GM10266 (cell line): ENCODE results near the gene DGKH.
"Not testable (repeated sequence)": the region's sequence is repeated elsewhere in the genome, so short reads cannot be mapped to it uniquely, and the experiment has no call there.

Source experiments
- DNase-seq: peaks from one replicate; pipeline ENCODE4 v3.0.0; 2012; ENCODE audit errors: extremely low spot score
- TF ChIP-seq, protein P1 (sequence below): IDR thresholded peaks from 2 replicates; pipeline ENCODE4 v1.5.1; 2012; ENCODE audit warnings: mild to moderate bottlenecking, low read depth; ENCODE audit not compliant: control insufficient read depth, insufficient read depth; ENCODE audit errors: missing control alignments

DGKH gene

DNA sequence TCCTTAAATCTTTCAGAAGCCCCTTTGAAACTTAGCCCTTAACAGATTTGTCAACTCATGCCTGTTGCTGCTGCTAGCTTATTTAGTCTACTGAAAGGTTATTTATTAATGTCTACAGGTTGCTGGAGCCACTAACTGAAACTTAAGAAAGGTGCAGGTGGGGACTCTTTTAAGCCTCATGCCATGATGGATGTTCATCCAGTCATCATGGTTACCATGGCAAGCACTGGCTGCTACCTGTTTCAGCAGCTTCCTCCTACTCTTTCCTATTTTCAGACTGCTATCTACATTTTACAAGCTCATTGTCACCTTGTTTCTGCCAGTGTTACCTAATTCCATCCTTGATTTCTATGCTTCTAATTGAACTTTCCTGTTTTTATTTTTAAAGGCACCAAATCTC is 27.1 kb downstream of the DGKH start:
- peak; percentile 17 for DNase-seq
- TF ChIP-seq, protein P1, sequence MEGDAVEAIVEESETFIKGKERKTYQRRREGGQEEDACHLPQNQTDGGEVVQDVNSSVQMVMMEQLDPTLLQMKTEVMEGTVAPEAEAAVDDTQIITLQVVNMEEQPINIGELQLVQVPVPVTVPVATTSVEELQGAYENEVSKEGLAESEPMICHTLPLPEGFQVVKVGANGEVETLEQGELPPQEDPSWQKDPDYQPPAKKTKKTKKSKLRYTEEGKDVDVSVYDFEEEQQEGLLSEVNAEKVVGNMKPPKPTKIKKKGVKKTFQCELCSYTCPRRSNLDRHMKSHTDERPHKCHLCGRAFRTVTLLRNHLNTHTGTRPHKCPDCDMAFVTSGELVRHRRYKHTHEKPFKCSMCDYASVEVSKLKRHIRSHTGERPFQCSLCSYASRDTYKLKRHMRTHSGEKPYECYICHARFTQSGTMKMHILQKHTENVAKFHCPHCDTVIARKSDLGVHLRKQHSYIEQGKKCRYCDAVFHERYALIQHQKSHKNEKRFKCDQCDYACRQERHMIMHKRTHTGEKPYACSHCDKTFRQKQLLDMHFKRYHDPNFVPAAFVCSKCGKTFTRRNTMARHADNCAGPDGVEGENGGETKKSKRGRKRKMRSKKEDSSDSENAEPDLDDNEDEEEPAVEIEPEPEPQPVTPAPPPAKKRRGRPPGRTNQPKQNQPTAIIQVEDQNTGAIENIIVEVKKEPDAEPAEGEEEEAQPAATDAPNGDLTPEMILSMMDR = no peak

DNA sequence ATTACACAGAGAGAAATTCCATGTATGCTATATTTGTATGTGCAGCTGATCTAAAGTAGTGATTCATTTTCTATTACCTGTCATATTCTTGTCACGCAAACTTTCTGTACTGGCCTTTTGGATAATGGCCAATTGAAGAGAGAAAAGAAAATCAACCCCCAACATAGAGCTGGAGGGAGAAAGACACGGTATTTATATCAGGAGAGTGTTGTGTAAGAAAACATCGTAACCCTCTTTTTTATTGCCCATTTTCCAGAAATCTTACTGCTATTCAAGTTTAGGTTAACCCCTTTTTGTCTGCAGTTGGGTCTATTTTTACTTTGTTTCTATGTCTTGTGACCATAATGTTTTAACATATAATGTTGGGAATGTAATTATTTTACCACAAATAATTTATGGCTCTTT is 27.9 kb downstream of the DGKH start:
- TF ChIP-seq, protein P1 = no peak
- DNase-seq = no peak

DNA sequence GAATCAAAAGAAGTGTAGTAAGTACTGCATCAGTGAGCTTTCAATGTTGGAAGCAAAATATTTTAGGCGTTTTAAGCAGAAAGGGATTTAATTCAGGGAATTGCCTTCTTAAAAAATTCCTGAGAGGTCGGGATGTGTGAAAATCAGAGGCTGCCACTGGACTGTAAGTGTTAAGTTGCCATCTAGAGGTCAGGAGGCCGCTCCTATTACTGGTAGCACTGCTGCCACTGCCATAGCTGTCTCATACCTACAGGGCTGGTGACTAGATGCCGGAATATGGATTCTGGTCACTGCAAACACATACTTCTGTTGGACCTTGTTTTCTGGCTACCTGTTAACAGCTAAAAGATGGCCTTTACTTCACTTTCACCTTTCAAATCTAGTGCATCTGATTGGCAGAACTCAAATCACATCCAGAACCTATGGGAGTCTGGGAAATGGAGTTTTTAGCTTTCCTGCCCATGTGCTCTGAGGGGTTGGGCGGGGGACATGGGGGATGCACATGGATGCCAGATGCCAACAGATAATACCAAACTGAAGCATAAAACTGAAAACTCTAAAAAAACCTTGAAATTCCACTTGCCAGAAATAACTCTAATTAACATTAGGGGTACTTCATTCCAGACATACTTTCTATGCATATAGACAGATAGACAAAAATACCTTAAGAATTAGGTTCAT is 29.8 kb downstream of the DGKH start:
- DNase-seq = no peak
- TF ChIP-seq, protein P1 = no peak

DNA sequence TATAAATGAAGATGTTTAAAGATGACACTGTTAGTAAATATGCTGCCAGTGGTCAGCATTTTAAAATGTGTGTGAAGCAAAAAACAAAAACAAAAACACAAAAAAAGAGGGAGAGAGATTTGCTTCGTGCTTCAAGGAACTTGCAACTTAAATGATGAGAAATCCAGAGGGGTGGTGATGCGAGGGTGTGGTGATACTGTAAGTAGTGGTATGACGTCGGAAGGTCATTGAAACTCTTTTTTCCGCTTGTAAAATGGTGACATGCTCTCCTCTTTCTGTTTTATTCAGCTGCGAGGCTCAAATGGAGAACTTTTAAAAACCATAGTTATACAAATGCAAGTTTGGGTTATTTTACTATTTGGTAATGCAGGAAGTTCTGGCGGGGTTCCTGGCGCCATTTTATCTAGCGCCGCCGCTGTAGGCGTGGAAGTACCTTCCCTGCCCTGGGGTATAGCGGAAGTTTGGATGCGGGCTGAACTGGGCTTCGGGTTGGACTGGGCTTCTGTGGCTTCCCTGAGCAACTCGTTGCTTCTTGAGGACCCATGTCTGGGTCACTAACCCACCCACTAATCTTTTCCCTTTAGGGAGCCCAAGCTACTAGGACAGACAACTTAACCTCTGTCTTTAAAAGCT is 34.8 kb downstream of the DGKH start:
- TF ChIP-seq, protein P1 = no peak
- no peak for DNase-seq

DNA sequence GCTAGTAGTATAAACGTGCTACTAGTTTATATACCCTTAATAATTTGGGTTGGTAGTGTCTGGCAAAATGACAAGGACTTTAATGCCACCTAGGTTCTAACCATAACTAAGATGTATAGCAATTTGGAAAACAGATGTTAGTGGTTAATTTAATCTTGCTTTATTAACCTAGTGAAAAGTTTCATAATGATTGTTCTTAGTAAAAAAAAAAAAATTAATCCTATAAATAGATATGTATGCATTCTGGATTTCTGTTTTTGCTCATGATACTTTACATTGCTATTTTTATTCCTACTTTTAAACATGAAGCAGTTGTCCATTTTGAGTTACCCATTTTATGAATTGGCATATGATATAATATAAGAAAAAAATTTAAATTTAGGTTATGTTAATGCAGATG is 36.3 kb downstream of the DGKH start:
- DNase-seq = no peak
- TF ChIP-seq, protein P1 = no peak

DNA sequence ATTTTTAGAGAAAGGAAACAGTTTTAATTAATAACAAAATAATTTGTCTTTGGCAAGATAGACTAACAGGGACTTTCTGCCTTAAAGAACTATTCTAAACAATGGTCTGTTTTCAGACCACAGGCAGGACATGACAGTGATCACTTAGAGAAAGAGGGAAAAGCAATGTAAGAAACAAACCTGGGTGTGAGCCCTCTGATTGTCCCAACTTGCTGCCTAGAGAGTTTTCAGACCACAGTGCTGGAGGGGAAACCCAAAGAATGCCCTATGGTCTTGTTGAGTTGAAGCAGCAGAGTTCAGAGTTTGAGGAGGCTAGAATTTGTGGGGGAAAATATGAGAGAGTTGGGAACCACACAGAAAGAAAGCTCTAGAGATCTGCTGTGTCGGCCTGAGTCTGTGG is 38.1 kb downstream of the DGKH start:
- no peak for DNase-seq
- TF ChIP-seq, protein P1 = no peak

DNA sequence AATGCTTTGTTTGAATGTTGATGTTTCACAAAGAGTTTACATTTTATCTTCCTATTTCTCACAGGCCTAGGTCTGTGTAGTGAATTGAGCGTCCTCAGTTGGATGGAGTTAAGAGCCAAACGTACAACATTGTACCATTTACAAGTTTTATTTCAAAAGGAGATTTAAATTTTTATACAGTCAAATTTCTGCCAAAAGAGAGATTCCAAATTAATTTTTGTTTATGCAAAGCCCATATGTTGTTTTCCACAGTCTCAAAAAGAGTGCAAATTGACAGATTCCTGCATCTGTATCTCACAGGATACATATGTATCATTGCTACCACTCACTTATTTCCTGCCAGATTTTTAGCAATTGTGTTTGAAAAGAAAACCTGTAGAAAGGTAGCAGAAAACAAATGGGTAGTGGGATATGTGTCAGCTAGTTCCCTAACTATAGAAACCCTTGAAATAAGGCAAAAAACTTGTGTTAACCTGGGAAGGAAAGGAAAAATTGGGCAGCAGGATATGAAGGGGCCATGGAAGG is 46.1 kb downstream of the DGKH start:
- TF ChIP-seq, protein P1 = no peak
- DNase-seq = no peak

DNA sequence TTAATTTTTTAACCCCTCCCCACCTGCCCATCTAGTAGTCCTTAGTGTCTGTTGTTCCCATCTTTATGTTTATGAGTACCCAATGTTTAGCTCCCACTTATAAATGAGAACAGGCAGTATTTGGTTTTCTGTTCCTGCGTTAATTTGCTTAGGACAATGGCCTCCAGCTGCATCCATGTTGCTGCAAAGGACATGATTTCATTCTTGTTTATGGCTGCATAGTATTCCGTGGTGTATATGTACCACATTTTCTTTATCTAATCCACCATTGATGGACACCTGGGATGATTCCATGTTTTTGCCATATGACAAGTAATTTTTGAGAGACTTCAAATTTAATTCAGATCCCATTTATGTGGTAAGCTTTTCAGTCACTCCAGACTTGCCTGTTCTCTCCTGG is 47.8 kb downstream of the DGKH start:
- DNase-seq = not testable (repeated sequence)
